NT2/D1 (cell line): ENCODE measurements around the gene PDS5B.

Experiments used
- DNase-seq: peaks from one replicate; pipeline ENCODE4 v3.0.0-alpha.2; 2011; ENCODE audit warnings: low read depth, low spot score
- H3K27me3 ChIP-seq: 2 replicates; pipeline ENCODE4 v1.6.0; 2011; ENCODE audit warnings: mild to moderate bottlenecking; ENCODE audit not compliant: insufficient read length, insufficient read depth
- H3K36me3 ChIP-seq: 2 replicates; pipeline ENCODE4 v1.6.1; 2011; ENCODE audit warnings: mild to moderate bottlenecking, low read length, mixed read lengths; ENCODE audit not compliant: insufficient read depth, insufficient read length
- H3K4me1 ChIP-seq: 2 replicates; pipeline ENCODE4 v1.5.1; 2011; ENCODE audit not compliant: insufficient read depth, insufficient read length
- H3K4me3 ChIP-seq: 2 replicates; pipeline ENCODE4 v1.5.1; 2011; ENCODE audit warnings: low read depth; ENCODE audit not compliant: insufficient read length
- H3K9ac ChIP-seq: 2 replicates; pipeline ENCODE4 v1.6.0; 2011; ENCODE audit warnings: low read depth; ENCODE audit not compliant: insufficient read length
- H3K9me3 ChIP-seq: 2 replicates; pipeline ENCODE4 v1.5.1; 2011; ENCODE audit warnings: mild to moderate bottlenecking, low read length; ENCODE audit not compliant: insufficient read depth
- SUZ12 ChIP-seq: IDR thresholded peaks from 2 replicates; pipeline ENCODE4 v1.6.1; 2011; ENCODE audit not compliant: insufficient read length, insufficient read depth; ENCODE audit errors: extremely low read depth
- YY1 ChIP-seq: IDR thresholded peaks from 2 replicates; pipeline ENCODE4 v1.6.1; 2011; ENCODE audit not compliant: insufficient read length, insufficient read depth
- ZNF274 ChIP-seq: IDR thresholded peaks from 2 replicates; pipeline ENCODE4 v1.6.1; 2011; ENCODE audit warnings: mild to moderate bottlenecking, low read depth, low read length

PDS5B gene

DNA sequence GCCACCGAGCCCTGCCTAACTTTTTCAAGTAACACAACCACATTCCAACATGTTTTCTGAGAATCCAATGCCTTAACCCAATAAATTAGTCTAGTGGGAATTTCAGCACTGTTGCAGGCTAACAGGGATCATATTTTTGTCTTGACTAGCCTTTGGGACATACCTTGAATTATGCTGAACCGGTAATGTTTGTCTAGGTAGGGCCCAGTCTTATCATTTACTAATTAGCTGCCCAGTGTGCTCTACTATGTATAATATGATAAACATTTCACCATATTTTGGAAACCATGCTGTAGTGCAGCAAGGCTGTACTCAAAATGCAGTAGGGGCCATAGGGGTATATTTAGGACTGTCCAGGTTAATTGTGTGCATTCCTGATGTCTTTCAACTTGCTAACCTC is 3.3 kb upstream of the PDS5B start:
- no peak for DNase-seq
- no peaks in the 10 kb centered on the region for H3K36me3 ChIP-seq
- H3K4me1 ChIP-seq = no peaks in the 10 kb centered on the region
- H3K4me3 ChIP-seq = no peak overlapping the region
- no peak overlapping the region for H3K9ac ChIP-seq
- peaks cover 8% of the 10 kb centered on the region for H3K27me3 ChIP-seq
- H3K9me3 ChIP-seq = peaks cover 9% of the 10 kb centered on the region; the same call in 1 of the 2 replicates
- TF ChIP-seq YY1 = no peak
- TF ChIP-seq SUZ12 = no peak
- TF ChIP-seq ZNF274 = no peak

DNA sequence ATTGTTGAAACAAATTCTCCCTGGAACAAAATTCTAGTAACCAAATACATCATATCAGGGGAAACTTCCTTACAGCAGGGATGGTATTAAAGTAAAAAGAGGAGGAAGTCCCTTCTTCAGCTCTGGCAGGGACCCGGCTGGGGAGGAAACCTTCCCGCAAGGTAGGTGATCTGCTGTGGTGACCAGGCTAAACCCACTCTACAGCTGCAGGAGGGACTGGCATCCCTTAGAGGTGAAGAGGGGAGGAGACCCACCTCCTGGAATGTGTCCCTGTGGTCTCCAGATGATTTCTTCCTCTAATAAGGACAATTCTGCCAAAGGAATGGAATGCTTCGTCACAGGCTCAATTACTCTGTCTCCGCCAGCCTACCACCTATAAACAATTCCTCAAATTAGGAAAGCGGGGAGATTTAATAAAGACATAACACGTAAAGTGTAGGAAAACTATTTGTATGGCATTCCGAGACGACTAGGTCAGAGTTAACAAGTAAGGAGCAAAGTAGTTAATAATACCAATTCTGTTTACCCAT is 637 bp upstream of the PDS5B start:
- Histone ChIP-seq H3K9me3 (no peaks in the 10 kb centered on the region), H3K9ac (peak overlapping the region; percentile 64), H3K4me3 (peak overlapping the region; percentile 40), H3K27me3 (peaks cover 8% of the 10 kb centered on the region), H3K36me3 (no peaks in the 10 kb centered on the region), H3K4me1 (no peaks in the 10 kb centered on the region)
- no peak for DNase-seq
- no peak for TF ChIP-seq ZNF274
- no peak for TF ChIP-seq SUZ12
- TF ChIP-seq YY1 = no peak

DNA sequence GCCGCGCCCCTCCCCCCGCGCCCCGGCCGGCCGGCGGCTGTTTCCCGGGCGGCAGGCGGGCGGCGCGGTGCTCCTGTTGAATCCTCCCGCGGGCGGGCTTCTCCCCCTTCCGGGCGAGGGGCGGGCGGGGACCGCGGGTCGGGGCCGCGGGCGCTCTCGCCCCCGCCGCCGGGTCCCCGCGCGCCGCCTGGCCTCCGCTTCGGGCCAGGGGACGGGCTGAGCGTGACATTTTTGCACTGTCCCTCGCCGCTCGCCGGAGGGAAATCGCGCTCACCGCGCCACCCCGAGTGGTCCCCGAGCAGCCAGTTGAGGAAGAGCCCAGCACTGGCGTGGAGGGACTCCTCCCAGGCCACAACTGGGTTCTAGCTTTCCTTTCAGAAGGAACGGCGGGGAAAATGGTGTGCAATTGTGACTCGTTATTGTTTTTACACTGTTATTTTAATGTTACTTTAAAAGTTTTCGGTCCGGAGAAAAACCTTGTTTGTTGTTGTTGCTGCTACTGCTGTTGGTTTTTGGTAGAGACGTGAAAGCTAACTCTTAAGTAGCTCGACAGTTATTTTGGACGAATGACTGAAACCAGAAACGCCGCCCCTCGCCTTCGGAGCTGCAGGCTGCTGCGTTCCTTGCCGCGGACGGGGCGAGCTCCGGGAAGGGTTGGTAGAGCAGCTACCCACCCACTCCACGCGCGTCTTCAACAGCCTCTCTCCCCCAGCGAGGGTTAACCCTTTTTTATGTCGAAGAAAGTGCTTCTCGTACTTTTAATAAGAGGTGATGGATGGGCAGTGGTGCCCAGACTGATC is 959 bp downstream of the PDS5B start:
- no peak for DNase-seq
- Histone ChIP-seq H3K9me3 (no peaks in the 10 kb centered on the region), H3K9ac (peak overlapping the region; percentile 79)

DNA sequence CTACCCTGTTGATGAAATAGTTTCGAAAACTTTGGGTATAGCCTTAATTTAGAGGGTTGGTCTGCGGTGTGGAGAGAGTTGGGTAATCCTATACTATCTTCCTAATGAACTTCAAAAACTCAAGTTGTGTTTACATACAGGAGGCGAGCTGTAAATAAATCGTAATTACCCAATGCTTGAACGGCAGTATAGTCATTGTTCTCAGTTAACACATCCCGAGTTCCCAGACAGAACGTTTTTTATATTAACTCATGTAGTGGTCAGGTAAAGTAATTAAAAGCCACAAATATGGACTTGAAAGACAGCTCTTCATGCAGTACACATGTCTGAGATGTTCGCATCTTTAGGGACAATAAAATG is 1.5 kb downstream of the PDS5B start:
- Histone ChIP-seq H3K36me3 (peaks cover 3% of the 10 kb centered on the region), H3K27me3 (peaks cover 8% of the 10 kb centered on the region), H3K4me1 (no peaks in the 10 kb centered on the region), H3K9ac (peak overlapping the region; percentile 79), H3K4me3 (peak overlapping the region; percentile 63), H3K9me3 (no peaks in the 10 kb centered on the region)
- DNase-seq = no peak
- TF ChIP-seq ZNF274 = no peak

More for the DNA sequence above, 959 bp downstream of the PDS5B start:
- peaks cover 3% of the 10 kb centered on the region for H3K36me3 ChIP-seq
- TF ChIP-seq ZNF274 (no peak), YY1 (no peak), SUZ12 (no peak)
- H3K4me1 ChIP-seq = no peaks in the 10 kb centered on the region
- H3K4me3 ChIP-seq = peak overlapping the region; percentile 63
- H3K27me3 ChIP-seq = peaks cover 8% of the 10 kb centered on the region

DNA sequence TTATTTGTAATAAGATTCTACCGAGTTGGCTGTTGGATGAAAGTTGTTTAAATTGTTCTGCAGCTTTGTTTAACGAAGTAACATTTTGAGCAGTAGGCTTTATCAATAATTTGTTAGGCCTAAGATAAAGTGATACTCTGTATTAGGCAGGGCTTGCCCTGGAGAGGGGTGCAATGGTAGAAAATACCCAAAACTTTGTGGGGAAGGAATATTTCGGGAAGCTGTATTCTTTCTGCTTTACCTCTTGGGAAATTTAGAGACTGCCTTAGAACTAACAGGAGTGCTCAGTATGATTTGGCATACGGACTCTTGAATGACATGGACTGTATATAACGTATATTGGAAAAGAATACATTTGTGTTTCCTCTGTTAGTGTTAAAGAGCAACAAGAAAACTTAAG is 2.5 kb downstream of the PDS5B start:
- no peaks in the 10 kb centered on the region for H3K9me3 ChIP-seq
- peaks cover 8% of the 10 kb centered on the region for H3K27me3 ChIP-seq
- DNase-seq = no peak
- no peak for TF ChIP-seq YY1
- no peak for TF ChIP-seq ZNF274
- TF ChIP-seq SUZ12 = no peak
- H3K9ac ChIP-seq = no peak overlapping the region
- peaks cover 3% of the 10 kb centered on the region for H3K36me3 ChIP-seq
- no peak overlapping the region for H3K4me3 ChIP-seq
- no peaks in the 10 kb centered on the region for H3K4me1 ChIP-seq

DNA sequence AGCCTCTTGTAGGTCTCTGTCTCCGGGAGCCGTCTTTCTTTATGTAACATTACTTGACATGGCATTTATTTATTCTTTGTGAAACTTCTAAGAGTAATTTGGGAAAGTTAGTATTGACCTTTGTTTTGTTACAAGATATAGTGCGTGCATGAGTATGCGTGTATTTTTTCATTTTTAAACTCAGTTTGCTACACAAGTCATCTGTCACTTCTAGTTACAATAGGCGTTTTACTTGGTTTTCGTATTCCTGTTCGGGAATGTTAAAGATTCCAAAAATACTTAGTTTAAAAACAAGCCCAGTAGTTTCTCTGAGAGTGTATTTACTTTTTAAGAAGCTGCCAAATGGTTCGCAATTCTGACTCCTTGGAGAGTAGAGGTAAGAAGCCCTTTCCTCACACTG is 3.2 kb downstream of the PDS5B start:
- no peak for TF ChIP-seq SUZ12
- no peak for TF ChIP-seq ZNF274
- TF ChIP-seq YY1 = no peak
- H3K27me3 ChIP-seq = peaks cover 8% of the 10 kb centered on the region
- H3K9me3 ChIP-seq = no peaks in the 10 kb centered on the region
- no peak overlapping the region for H3K4me3 ChIP-seq
- peaks cover 3% of the 10 kb centered on the region for H3K36me3 ChIP-seq
- H3K9ac ChIP-seq = no peak overlapping the region
- DNase-seq = no peak
- H3K4me1 ChIP-seq = no peaks in the 10 kb centered on the region

DNA sequence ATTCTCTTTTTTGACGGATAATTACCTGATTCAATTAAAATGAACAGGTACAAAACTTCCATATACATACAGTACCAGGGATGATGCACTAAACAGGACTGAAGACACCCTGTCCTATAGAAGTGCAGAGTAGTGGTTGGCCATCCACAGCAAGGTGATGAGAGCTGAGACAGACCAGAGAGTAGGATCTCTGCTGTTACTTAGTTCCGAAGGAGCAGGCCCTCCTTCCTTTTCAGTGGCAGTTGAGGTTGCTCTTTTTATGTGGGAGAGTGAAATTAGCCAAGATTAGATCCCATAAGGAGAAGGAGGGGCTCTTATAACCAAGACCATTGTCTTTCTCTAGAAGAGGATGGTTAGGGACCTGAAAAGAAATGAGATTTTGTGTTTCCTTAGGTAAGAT is 4.0 kb downstream of the PDS5B start:
- Histone ChIP-seq H3K27me3 (peaks cover 6% of the 10 kb centered on the region), H3K4me3 (no peak overlapping the region), H3K9ac (no peak overlapping the region), H3K9me3 (no peaks in the 10 kb centered on the region), H3K4me1 (no peaks in the 10 kb centered on the region), H3K36me3 (peaks cover 3% of the 10 kb centered on the region)
- no peak for TF ChIP-seq YY1
- DNase-seq = no peak
